Measurements from ENCODE around the gene UBXN2A.

DNA sequence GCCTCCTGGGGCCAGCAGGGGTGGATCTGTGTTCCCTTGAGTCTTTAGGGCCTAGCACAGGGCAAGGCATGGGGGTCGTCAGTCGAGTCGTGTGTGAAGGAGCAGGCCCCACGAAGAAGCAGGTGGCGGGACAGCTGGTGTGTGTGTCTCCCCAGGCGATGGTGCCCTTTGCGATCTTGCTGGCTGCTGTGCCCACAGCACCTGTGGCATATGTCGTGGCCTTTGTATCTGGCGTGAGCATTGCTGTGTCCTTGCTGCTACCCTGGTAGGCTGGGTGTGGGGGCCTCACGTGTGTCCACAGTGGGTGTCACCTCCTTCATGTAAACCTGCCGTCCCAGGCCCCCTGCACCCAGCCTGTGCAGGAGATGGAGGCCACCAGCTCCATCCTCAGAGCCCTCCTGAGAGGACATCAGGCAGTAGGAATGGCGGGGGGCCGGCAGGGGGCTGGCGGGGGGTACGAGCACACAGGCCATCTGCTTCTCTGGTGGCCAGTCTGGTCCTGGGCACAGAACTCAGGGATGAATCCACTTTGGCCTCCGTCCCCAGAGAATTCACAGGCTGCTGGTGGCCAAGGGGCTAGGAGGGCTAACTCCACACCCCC is 82.8 kb downstream of the UBXN2A start:
- TF ChIP-seq, protein P1, sequence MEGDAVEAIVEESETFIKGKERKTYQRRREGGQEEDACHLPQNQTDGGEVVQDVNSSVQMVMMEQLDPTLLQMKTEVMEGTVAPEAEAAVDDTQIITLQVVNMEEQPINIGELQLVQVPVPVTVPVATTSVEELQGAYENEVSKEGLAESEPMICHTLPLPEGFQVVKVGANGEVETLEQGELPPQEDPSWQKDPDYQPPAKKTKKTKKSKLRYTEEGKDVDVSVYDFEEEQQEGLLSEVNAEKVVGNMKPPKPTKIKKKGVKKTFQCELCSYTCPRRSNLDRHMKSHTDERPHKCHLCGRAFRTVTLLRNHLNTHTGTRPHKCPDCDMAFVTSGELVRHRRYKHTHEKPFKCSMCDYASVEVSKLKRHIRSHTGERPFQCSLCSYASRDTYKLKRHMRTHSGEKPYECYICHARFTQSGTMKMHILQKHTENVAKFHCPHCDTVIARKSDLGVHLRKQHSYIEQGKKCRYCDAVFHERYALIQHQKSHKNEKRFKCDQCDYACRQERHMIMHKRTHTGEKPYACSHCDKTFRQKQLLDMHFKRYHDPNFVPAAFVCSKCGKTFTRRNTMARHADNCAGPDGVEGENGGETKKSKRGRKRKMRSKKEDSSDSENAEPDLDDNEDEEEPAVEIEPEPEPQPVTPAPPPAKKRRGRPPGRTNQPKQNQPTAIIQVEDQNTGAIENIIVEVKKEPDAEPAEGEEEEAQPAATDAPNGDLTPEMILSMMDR (IDR thresholded peaks at IDR 0.05), result no peak
- TF ChIP-seq POLR2A (IDR thresholded peaks at IDR 0.05), result no peak
